Endothelial cell (in vitro differentiated cells): ENCODE measurements around the gene IGF2R. TPM values are rescaled to one million over a fixed set of nuclear protein-coding genes. Genes with fewer than 3 reads are reported as not detected.

Experiments
- DNase-seq: peaks from one replicate; pipeline ENCODE4 v3.0.0; 2021; ENCODE audit warnings: low spot score
- H3K27ac Mint-ChIP-seq: one replicate; pipeline ENCODE4 v1.8.0; 2021; ENCODE audit warnings: mixed read lengths, inconsistent platforms; ENCODE audit not compliant: unreplicated experiment
- H3K27me3 Mint-ChIP-seq: one replicate; pipeline ENCODE4 v1.8.0; 2021; ENCODE audit warnings: mild to moderate bottlenecking, moderate library complexity, mixed read lengths, inconsistent platforms; ENCODE audit not compliant: unreplicated experiment
- H3K36me3 Mint-ChIP-seq: one replicate; pipeline ENCODE4 v1.8.0; 2021; ENCODE audit warnings: mild to moderate bottlenecking, low read depth, mixed read lengths, inconsistent platforms; ENCODE audit not compliant: unreplicated experiment
- H3K4me1 Mint-ChIP-seq: one replicate; pipeline ENCODE4 v1.8.0; 2021; ENCODE audit warnings: mild to moderate bottlenecking, mixed read lengths, inconsistent platforms; ENCODE audit not compliant: unreplicated experiment
- H3K4me3 Mint-ChIP-seq: one replicate; pipeline ENCODE4 v1.8.0; 2021; ENCODE audit warnings: mild to moderate bottlenecking, mixed read lengths, inconsistent platforms; ENCODE audit not compliant: unreplicated experiment
- H3K9me3 Mint-ChIP-seq: one replicate; pipeline ENCODE4 v1.8.0; 2021; ENCODE audit warnings: mixed read lengths, inconsistent platforms; ENCODE audit not compliant: unreplicated experiment
- total RNA-seq: library from RNA; stranded (reverse); fragmentation: NEBNext Ultra II Directional; extraction: Animal tissue kit (Norgen Biotek cat#: 25700); gene quantifications from one replicate; pipeline ENCODE4 v1.2.1, GENCODE V29; 2021; ENCODE audit not compliant: unreplicated experiment
- TF ChIP-seq, protein P1 (sequence below): fragments of 200-600 bp; sonication (generic); IDR thresholded peaks from one replicate; pipeline ENCODE4 v1.5.0; 2021; ENCODE audit warnings: antibody characterized with exemption; ENCODE audit not compliant: unreplicated experiment

Gene IGF2R
- total RNA-seq, 1 donor from 2014 or later, result 108 TPM

DNA sequence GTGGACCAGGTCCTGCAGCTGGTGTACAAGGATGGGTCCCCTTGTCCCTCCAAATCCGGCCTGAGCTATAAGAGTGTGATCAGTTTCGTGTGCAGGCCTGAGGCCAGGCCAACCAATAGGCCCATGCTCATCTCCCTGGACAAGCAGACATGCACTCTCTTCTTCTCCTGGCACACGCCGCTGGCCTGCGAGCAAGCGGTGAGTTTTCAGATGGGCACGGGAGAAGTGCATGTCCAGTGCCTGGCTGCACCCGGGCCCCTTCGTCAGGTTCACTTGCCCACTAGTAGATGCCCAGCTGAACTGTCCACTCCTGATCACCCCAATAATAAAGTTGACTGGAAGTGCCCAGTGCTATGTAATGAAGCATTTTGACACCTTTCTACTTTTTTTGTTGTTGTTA is 104.4 kb downstream of the IGF2R start:
- no peak overlapping the region for H3K27ac Mint-ChIP-seq
- peaks cover 49% of the 10 kb centered on the region for H3K36me3 Mint-ChIP-seq
- no peaks in the 10 kb centered on the region for H3K4me1 Mint-ChIP-seq

DNA sequence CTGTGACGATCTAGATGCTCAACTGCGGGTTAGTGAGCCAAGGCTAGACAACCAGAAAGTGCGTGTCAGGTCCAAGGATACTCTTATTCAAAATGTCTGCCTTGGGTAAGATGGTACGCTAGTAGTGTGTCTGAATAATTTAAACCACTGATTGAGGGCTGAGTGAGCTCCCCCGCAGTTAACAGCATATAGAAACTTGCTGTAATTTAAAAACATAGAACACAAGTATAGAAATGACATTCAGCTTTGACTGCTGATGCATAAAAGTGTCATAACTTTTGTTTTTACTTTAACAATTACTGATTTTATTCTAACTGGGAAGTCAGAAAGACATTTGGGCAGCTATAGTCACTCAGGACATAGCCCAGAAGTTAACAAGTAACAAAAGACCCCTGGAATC is 107.1 kb downstream of the IGF2R start:
- no peak overlapping the region for H3K4me3 Mint-ChIP-seq
- no peak overlapping the region for H3K27ac Mint-ChIP-seq
- DNase-seq, result no peak
- peaks cover 3% of the 10 kb centered on the region for H3K27me3 Mint-ChIP-seq
- peaks cover 53% of the 10 kb centered on the region for H3K36me3 Mint-ChIP-seq
- H3K4me1 Mint-ChIP-seq, result no peaks in the 10 kb centered on the region
- TF ChIP-seq, protein P1, sequence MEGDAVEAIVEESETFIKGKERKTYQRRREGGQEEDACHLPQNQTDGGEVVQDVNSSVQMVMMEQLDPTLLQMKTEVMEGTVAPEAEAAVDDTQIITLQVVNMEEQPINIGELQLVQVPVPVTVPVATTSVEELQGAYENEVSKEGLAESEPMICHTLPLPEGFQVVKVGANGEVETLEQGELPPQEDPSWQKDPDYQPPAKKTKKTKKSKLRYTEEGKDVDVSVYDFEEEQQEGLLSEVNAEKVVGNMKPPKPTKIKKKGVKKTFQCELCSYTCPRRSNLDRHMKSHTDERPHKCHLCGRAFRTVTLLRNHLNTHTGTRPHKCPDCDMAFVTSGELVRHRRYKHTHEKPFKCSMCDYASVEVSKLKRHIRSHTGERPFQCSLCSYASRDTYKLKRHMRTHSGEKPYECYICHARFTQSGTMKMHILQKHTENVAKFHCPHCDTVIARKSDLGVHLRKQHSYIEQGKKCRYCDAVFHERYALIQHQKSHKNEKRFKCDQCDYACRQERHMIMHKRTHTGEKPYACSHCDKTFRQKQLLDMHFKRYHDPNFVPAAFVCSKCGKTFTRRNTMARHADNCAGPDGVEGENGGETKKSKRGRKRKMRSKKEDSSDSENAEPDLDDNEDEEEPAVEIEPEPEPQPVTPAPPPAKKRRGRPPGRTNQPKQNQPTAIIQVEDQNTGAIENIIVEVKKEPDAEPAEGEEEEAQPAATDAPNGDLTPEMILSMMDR, result no peak
- no peaks in the 10 kb centered on the region for H3K9me3 Mint-ChIP-seq

More for the DNA sequence above, 104.4 kb downstream of the IGF2R start:
- no peak for DNase-seq
- Mint-ChIP-seq H3K27me3 (peaks cover 3% of the 10 kb centered on the region), H3K9me3 (no peaks in the 10 kb centered on the region), H3K4me3 (no peak overlapping the region)
- TF ChIP-seq, protein P1, result no peak

DNA sequence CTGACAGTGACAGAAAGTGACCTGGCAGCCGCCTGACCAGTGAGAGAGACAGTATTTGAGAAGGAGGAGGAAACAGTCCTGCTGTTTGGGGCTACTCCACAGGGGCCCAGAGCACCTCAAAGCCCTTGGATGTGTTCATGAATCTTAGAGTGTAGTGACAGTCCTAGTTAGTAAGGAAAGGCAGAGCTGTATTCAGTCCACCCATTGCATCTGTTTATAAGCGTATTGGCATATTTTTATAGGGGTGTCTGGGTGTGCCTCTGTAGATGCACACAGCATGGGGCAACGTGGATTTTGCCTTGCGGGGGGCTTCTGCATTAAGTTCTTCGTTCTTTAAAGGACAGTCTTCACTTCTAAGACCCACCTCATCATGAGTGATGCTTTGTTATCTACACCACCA is 108.1 kb downstream of the IGF2R start:
- peaks cover 3% of the 10 kb centered on the region for H3K27me3 Mint-ChIP-seq
- peaks cover 53% of the 10 kb centered on the region for H3K36me3 Mint-ChIP-seq
- no peaks in the 10 kb centered on the region for H3K4me1 Mint-ChIP-seq
- H3K9me3 Mint-ChIP-seq, result no peaks in the 10 kb centered on the region
- TF ChIP-seq, protein P1, result no peak
- H3K4me3 Mint-ChIP-seq, result peak overlapping the region; percentile 73
- H3K27ac Mint-ChIP-seq, result no peak overlapping the region
- no peak for DNase-seq

DNA sequence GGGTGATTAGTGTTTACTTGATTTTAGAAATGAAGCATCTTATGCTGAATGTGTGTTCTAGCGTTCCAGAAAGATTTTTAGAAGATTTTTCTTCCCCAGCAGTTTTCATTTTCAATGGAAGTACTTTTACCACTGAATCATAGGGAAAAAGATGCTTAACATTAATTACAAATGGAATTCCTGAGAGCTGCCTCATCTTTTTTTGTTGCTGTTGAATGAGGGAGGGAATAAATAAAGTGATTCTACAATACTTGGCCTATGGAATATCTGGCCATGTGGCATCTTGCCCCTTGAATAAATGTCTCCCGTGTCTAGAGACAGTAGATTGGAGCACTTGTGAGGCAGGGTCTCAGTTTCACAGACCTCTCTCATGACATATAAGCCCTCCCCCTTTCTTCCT is 108.6 kb downstream of the IGF2R start:
- H3K4me1 Mint-ChIP-seq, result no peaks in the 10 kb centered on the region
- no peak for DNase-seq
- no peak overlapping the region for H3K27ac Mint-ChIP-seq
- no peaks in the 10 kb centered on the region for H3K9me3 Mint-ChIP-seq
- peaks cover 53% of the 10 kb centered on the region for H3K36me3 Mint-ChIP-seq
- H3K27me3 Mint-ChIP-seq, result peaks cover 4% of the 10 kb centered on the region
- TF ChIP-seq, protein P1, result no peak
- H3K4me3 Mint-ChIP-seq, result peak overlapping the region; percentile 3

DNA sequence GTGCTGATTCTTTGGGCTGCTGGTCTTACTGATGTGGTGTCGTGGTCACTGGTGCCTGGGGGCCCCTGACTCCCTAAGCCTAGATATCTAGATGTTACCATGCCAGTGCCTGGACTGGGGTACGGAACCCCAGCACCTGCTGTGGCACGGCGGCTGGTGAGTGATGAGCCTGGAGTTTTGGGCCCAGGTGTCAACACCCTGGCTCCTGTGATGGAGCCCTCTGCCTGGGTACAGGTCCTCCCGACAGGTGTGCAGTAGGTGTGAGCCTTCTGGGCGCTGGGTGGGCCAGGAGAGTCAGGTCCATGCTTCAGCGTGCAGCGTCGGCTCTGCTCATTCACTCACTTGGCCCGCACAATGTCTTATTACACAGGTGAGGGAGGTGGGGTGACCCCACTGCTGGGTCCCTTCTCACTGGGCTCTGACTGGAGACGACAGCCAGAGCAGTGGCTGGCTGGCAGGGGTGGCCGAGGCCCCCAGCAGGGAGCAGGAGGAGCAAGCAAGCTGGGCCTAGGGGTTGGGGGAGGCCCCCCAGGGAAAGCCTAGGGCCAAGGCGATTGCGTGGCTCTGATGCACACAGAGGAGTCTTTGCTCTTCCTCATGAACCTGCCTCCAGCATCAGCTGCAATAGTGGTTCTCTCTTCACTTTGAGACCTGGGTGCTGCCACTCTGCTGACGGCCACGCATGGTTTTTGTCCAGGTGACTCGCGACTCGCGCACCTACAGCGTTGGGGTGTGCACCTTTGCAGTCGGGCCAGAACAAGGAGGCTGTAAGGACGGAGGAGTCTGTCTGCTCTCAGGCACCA is 110.2 kb downstream of the IGF2R start:
- TF ChIP-seq, protein P1, result no peak
- peaks cover 52% of the 10 kb centered on the region for H3K36me3 Mint-ChIP-seq
- no peak overlapping the region for H3K27ac Mint-ChIP-seq
- no peaks in the 10 kb centered on the region for H3K4me1 Mint-ChIP-seq
- DNase-seq, result no peak
- no peaks in the 10 kb centered on the region for H3K9me3 Mint-ChIP-seq
- peaks cover 3% of the 10 kb centered on the region for H3K27me3 Mint-ChIP-seq
- H3K4me3 Mint-ChIP-seq, result peak overlapping the region; percentile 47
